Activated CD4-positive, alpha-beta T cell treated with anti-CD3 and anti-CD28 coated beads for 24 hours (primary cell): ENCODE results near the gene GABPB2.
"Not testable (repeated sequence)": the region's sequence is repeated elsewhere in the genome, so short reads cannot be mapped to it uniquely, and the experiment has no call there.

Experiments
- DNase-seq, 2 donors: peaks; one replicate each; pipeline ENCODE4 v3.0.0-alpha.2; 2020; ENCODE audit warnings: low read depth in 2 of 2

Gene GABPB2

DNA sequence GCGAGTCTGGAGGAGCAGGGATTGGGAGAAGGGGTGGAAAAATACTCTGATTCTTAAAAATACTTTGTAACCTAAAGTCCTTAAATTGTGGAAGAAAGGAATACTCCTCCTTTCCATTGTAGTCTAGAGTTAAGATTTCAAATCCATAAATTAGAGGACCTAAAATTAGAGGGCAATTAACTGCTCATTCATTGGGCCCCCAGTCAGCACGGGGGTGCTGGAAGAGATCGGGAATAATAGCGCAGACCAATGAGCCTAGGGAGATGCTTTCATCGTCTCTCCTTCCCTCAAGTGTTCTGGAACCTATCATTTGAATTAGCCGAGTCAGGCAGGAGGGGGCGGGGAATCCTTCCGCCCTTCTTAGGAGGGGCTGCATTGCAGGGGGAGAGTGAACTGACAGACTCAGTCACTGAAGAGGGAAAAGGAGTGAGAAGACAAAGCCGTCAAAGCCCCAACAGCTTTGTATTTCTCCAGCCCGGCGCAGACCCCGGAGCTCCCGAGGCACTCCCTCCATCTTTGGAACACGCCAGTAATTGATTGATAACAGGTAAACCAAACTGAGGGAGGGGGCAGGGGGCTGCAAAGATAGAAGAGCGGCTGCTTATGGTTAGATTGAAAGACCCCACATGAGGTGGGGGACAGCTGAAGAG, 10.4 kb upstream of the GABPB2 start, which contains the start of gene MLLT11:
Gene MLLT11, plus strand, starts transcription at position 391 of the 650 bp plus-strand sequence. CDS start 6,828 bp downstream, outside the sequence.
- DNase-seq = no peak

GRCh38 chr1:151060657-151061421, 9.7 kb upstream of the GABPB2 start:
- DNase-seq = no peak

GRCh38 chr1:151061704-151062103, 8.9 kb upstream of the GABPB2 start:
- no peak for DNase-seq

DNA sequence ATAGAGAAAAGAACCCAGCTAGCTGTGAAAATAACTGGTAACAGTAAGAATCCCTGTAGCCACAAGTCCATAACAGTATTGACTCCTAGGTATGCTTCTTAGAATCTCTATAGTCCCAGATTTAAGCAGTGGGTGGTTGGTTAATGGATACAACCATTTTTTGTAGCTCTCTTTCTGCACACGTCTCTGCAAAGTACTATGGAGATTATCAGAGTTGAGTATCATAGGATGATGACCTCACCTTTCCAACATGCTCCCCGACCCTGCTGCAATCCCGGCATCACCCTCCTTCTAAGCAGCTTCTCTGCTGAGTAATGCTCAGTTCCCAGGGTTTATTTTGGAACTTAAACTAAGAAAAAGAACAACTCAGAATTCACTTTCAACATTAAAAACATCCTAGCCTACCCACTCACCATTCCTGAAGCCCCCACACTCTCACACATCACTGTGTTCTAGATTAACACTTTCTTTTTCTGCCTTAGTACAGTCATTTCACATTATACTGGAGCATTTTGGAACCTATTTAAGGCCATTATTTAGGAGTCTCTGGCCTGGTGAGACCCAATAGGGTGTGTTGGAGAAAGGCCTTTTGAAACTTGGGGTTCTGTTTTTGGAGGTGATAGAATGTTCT, 7.7 kb upstream of the GABPB2 start:
- no peak for DNase-seq

GRCh38 chr1:151065089-151065645, 5.4 kb upstream of the GABPB2 start:
- no peak for DNase-seq

DNA sequence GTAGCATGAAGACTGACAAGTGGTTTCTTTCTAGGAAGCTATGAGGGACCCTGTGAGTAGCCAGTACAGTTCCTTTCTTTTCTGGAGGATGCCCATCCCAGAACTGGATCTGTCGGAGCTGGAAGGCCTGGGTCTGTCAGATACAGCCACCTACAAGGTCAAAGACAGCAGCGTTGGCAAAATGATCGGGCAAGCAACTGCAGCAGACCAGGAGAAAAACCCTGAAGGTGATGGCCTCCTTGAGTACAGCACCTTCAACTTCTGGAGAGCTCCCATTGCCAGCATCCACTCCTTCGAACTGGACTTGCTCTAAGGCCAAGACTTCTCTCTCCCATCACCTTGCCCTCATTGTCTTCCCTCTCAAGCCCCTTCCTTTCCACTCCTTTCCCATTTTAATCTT, 3.4 kb upstream of the GABPB2 start:
- DNase-seq = no peak

GRCh38 chr1:151069103-151069486, 1.5 kb upstream of the GABPB2 start:
- DNase-seq = no peak

GRCh38 chr1:151072224-151072623, 1.7 kb downstream of the GABPB2 start:
- DNase-seq = no peak

DNA sequence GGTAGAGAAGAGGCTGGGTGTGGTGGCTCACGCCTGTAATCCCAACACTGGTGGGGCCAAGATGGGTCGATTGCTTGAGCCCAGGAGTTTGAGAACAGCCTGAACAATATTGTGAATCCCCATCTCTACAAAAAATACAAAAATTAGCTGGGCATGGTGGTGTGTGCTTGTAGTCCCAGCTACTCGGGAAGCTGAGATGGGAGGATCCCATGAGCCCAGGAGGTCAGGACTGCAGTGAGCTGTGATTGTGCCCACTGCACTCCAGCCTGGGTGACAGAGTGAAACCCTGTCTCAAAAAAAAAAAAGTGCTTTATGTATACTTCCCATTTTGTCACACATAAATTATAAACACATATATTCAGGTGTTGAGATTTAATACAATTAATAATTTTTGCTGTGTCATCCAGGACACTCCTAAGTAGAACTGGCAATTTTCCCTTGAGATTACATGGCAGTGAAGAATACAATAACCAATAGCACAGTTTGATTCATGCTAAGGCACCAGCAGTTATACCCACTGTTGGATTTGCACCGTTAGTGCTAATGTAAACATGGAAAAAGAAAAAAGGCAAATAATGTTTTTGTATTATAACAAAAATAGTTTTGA, 15.5 kb downstream of the GABPB2 start:
- DNase-seq = no peak

- not testable (repeated sequence) for DNase-seq
These were observed 26.9 kb downstream of the GABPB2 start for GRCh38 chr1:151097426-151097825.

- DNase-seq = no peak
These were observed 27.6 kb downstream of the GABPB2 start for GRCh38 chr1:151098126-151098525.

DNA sequence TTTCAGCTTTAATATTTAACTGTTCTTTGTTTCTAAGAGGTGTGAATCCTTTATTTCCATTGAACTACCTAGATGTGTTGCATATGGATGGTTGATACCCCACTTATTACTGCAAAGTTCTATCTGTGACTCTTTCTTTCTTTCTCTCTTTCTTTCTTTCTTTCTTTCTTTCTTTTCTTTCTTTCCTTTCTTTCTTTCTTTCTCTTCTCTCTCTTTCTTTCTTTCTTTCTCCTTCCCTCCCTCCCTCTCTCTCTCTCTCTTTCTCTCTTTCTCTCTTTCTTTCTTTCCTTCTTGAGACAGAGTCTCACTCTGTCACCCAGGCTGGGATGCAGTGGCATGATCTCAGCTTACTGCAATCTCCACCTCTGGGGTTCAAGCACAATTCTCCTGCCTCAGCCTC, 34.1 kb downstream of the GABPB2 start:
- DNase-seq = no peak

DNA sequence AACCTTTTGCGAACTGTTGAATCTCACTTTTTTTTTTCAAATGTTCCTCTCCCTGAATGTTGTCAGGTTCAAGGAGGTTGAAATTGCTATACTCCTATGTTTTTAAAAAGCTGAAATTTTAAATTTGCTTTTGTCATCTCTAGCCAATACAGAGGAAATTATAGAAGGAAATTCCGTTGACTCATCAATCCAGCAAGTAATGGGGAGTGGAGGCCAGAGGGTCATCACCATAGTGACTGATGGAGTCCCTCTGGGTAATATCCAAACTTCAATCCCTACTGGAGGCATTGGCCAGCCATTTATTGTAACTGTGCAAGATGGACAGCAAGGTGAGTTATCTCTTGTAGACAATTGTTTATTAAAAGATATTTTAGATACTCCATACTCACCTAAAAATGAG, 36.3 kb downstream of the GABPB2 start:
- no peak for DNase-seq

DNA sequence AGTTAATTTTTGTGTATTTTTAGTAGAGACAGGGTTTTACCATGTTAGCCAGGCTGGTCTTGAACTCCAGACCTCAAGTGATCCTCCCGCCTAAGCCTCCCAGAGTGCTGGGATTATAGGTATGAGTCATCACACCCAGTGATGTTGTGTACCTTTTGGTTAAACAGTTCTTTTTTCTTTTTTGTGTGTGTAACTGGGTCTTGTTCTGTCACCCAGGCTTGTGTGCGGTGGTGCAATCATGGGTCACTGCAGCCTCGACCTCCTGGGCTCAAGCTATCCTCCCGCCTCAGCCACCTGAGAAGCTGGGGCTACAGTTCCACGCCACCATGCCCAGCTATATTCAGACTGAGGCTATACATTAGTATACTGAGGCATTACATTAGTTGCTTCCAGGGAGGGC, 37.8 kb downstream of the GABPB2 start:
- no peak for DNase-seq

- DNase-seq = no peak
These were observed 43.3 kb downstream of the GABPB2 start for GRCh38 chr1:151113877-151114276.

- DNase-seq = no peak
These were observed 54.3 kb downstream of the GABPB2 start for GRCh38 chr1:151124763-151125403.

DNA sequence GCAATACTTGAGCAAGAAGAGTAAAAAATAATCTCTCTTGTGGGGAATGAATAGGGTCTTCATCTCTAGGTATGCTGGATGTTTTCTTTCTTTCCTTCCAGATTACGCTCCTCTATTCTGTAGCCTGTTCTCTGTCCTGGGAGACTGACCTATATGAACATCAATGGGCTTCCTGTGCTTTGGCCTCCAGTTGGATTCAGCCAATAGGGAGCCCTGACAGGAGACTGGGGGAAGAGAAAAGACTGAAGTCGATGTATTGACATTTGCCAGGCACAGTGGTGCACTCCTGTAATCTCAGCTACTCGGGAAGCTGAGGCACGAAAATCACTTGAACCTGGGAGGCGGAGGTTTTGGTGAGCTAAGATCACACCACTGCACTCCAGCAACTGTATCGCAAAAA, 58.2 kb downstream of the GABPB2 start:
- no peak for DNase-seq

DNA sequence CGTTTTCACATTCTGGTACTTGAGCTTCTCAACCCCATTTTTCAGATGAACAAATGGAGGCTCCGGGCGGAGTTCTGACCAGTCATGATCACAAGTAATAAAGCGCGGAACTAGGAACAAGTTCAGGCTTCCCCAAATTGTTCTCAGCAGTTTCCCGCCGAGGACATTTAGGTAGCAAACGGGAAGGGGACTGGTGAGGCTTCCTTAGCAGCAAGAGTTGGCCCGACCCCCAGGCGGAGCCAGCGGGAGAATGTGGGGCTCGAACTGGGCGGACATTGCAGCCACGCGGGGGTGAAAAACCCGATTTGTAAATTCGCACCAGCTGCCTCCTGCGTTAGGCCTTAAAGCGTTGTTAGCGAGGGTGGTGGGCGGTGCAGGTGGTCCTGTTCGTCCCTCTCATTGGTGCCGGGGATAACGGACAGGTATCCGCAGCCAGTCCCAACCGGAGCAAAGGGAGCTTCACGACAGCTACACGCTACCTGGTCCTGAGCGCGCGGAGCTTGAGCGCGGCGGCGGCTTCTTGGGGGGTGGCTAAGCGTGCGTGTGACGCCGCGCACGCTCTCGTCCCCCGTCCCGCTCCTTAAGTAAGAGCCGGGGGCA, 60.5 kb downstream of the GABPB2 start:
- peak; percentile 67 to 73 for DNase-seq

DNA sequence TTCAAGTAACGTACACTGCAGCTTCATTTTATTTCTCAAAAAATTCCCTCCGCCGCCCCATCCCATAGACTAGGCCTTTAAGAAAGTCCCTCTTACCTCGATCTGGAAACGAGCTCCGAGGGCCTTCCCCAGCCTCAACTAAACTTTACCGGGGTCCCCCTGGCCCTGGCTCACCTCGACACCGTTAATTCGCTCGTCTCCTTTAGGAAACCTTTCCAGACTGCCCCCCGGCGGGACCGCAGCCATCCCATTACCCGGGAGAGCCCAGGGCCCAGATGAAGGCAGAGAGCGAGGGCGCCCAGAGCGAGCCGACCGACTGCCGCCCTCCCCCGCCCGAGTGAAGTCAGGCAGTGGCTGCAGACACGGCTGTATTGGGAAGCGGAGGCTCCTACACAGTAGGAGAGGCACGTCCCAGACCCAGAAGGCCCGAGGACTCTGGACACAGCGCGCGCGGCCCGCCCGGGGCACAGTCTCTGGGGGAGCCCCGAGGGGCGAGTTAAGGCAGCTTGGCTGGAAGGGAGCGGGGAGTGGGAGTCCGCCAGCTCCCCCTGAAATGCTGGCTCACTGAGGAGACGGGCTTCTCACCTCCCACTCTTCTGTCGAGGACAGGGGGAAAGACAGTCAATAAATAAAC, 61.3 kb downstream of the GABPB2 start:
- no peak for DNase-seq

DNA sequence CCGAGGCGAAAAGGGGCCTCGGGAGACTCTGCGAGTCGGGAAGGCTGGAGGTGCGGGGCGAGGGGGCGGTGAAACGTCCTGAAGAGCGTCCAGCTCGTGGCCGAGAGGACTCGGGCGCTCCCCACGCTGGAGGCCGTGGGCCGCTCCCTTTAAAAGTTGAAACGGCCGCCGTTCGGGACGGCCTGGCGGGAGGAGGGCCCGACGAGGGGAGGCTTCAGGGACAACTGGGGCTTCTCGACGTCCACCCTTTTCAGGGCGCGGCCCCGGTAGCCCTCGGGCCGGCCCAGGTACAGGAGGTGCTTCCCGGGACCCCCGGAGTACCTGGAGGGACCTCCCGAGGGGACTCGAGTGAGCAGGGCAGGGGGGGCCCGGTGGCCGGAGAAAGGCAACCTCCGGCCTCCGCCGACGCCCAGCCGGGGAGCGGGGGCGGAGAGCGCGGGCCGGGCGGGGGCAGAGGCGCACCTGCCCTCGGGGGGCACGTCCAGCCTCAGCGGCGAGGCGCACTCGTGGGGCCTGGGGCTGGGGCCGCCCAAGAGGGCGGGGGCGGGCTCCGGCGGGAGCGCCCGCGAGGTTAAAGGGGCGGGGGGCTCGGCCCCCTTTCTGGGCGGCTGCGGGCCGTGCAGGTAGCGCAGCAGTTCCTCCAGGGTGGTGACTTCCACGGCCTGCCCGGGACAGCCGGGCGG, 61.9 kb downstream of the GABPB2 start:
- no peak for DNase-seq
